ENCODE results near the gene LUZP4.

GRCh38 chrX:115257711-115258110, 31.8 kb upstream of the LUZP4 start:
- TF ChIP-seq, protein P1, sequence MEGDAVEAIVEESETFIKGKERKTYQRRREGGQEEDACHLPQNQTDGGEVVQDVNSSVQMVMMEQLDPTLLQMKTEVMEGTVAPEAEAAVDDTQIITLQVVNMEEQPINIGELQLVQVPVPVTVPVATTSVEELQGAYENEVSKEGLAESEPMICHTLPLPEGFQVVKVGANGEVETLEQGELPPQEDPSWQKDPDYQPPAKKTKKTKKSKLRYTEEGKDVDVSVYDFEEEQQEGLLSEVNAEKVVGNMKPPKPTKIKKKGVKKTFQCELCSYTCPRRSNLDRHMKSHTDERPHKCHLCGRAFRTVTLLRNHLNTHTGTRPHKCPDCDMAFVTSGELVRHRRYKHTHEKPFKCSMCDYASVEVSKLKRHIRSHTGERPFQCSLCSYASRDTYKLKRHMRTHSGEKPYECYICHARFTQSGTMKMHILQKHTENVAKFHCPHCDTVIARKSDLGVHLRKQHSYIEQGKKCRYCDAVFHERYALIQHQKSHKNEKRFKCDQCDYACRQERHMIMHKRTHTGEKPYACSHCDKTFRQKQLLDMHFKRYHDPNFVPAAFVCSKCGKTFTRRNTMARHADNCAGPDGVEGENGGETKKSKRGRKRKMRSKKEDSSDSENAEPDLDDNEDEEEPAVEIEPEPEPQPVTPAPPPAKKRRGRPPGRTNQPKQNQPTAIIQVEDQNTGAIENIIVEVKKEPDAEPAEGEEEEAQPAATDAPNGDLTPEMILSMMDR (conservative IDR thresholded peaks at IDR 0.05) = no peak
- TF ChIP-seq ZFX (IDR thresholded peaks at IDR 0.05) = no peak
